HT1080 (cell line): ENCODE results near the gene NF1. TPM values are rescaled to one million over a fixed set of nuclear protein-coding genes. Genes with fewer than 3 reads are reported as not detected.
"Not testable (repeated sequence)": the region's sequence is repeated elsewhere in the genome, so short reads cannot be mapped to it uniquely, and the experiment has no call there.

ENCODE experiments used
- DNase-seq: peaks from one replicate; pipeline ENCODE4 v3.0.0-alpha.2; 2015; ENCODE audit warnings: low read depth
- total RNA-seq: library from RNA; depleted of rRNA; stranded (reverse); fragments of >200 nt; shearing (Covaris generic); gene quantifications from 2 replicates; pipeline ENCODE4 v1.2.3, GENCODE V29; 2014

The NF1 gene
- total RNA-seq, 1 experiment from 2014 or later: 17.5 TPM

- peak; percentile 26 for DNase-seq
These were observed 19.8 kb upstream of the NF1 start for GRCh38 chr17:31074772-31075555.

GRCh38 chr17:31078290-31078689, 16.5 kb upstream of the NF1 start:
- DNase-seq: peak; percentile 49

DNA sequence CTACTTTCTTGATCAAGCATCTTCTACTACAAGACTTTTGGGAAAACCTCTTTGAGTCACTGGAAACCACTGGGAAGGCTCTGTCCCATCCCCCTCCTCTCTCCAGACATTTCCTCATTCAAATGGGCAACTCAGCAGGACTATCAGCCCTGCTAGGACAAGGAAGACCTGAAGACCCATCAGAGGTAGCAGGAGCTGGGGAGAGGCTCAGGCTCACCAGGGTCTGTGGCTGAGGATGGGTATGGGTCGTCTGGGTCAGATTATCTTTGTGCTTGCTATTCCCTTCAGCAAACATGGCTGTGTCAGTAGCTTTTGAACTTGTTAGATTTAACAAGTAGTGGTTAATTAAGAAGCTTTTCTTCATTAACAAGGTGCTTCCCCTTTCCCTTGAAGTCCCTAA, 15.0 kb upstream of the NF1 start:
- no peak for DNase-seq

DNA sequence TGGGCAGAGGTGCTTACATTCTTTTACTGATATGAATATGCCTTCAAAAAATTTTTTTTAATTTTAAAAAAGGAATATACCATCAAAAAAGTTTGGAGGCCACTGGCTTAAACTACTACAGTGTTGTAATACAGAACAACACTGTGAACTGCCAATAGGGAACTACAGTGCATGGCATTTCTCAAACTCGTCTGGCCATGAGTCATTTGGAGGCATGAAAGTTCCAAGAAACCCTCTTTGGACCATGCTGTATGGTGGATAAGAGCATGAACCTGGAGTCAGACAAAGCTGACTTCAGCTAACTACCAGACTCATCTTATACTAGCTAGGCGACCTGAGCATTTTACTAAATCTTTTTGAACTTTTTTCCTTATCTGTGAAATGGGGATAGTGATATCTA, 9.2 kb upstream of the NF1 start:
- DNase-seq: peak; percentile 36

DNA sequence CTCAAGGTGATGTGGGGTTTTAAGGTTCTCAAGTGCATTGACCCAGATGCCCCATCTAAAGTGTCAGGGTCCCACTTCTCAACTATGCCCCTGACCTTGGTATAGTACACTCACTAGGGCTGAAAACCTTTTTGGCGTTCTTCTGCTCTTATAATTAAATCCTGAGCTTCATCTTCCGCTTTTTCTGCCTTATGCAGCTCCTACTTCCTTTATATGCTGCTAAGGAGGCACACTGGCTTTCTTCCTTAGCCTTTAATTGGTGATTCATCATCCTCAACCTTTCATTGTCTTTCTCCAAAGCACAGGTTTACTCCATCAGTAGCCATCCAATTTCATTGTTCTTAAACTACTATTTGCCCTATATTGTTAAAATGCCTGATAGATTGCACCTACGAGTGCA, 5.3 kb upstream of the NF1 start:
- DNase-seq: no peak

DNA sequence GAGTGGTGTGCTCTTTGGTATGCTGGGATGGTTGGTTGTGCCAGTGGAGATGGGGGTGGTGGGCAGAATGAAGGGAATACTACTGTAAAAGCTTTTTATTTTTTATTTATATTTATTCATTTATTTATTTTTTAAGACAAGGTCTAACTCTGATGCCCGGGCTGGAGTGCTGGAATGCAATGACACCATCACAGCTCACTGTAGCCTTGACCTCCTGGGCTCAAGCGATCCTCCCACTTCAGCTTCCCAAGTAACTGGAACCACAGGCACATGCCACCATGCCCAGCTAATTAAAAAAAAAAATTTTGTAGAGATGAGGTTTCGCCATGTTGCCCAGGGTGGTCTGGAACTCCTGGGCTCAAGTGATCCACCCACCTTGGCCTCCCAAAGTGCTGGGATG, 4.1 kb upstream of the NF1 start:
- not testable (repeated sequence) for DNase-seq

DNA sequence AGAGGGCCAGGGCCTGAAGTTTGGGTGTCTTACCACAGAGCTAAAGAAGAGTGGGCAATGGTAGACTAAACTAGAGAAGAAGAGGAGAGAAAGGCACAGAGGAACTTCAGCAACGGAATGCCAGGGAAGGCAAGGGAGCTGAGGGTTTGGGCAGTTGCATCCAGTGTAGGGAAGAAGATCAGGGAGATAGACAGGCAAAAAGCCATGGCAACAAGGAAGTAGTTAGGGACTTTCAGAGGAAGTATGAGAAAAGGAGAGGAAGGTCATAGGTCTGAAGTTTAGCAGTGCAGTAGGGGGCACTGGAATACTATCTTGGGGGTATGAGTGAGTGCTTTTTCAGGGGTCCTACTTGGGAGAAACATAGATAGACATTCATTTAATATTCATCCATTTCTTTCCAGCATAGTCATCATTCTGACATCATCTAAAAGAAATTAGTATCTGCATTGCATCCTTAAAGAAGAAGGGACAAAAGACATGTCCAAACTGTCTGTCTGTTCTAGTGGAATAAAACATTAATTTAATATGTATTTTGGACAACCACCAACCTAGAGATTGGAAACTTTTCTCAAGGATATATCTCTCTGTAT, 2.2 kb upstream of the NF1 start:
- no peak for DNase-seq

DNA sequence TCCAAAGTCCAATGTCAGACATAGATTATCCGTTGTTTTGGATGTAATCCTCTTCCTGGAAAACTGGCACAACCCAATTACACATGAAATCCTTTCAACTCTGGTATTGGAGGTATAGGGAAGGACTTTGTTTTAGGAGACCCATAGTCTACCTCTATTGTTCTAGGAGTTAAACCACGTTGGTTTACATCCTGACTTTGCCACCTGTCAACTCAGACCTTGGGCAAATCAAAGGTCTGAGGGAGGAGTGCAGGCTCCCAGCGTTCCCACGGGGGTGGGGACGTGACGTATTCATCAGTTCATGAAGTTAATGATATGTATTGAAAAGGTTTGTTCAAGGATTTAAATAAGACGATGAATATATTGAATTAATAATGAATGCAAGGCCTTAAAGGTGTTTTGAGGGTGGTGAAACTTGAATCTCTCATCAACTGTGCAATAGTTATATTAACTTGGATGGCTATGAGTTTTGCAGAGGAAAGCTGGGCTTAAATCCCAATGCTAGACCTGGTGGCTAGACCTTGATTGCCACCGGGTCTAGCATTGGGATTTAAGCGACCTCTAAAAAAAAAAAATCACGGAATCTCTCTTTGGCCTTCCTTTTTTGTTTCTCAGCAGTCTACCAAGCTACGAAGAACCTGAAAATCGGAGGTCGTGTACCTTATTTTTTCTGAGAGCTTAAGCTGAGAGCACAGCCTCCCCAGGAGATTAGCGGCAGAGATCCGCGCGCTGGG, 744 bp upstream of the NF1 start:
- no peak for DNase-seq

- DNase-seq: peak; percentile 65
These were observed 694 bp downstream of the NF1 start for GRCh38 chr17:31095236-31096105.

- DNase-seq: no peak
These were observed 1.3 kb downstream of the NF1 start for GRCh38 chr17:31096106-31096436.

DNA sequence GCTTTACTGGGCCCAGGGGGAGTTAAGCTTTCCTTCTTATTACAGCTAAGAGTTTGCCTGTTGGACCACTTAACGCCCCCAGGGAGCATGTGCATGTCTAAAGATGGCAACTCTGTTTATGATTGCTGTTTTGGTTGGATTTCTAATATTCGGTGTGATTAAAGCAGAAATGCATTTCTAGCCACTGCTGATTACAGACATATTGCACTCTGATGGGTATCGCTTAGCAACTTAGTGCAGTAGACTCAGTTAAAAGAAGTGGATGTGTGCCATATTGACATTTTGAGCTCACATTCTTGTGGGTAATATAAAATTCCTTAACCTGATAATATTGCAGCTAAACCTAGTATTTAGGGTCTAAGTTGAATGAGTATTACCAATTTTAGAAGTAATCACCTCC, 4.2 kb downstream of the NF1 start:
- DNase-seq: no peak

DNA sequence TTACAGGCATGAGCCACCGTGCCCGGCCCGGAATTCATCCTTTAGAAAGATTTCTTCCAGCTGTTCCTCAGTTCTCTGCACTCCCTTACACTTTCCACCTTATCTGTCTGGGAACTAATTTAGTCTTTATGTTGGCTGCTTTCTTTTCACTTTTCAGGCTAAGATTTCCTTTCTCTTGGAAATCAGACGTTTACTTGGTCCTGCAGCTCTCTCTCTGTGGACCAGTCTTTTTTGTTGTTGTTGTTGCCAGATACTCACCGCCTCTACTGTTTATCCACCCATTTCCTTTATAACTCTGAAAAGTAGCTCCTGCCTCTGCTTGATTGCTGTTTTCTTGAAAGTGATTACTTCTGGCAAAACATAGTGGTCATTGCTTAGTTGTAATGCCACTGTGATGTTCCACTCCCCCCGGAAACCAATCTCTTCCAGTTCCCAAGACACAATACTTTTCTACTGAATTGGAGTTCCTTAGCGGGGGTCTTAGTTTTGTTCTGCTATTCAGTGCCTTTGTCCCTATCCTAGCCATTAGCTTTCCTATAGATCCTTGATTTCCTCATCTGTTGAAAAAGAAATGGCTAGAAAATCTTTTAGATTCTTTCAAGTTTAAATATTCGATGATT, 6.2 kb downstream of the NF1 start:
- no peak for DNase-seq

- DNase-seq: no peak
These were observed 7.2 kb downstream of the NF1 start for GRCh38 chr17:31101943-31102342.

- no peak for DNase-seq
These were observed 11.2 kb downstream of the NF1 start for GRCh38 chr17:31105991-31106390.

DNA sequence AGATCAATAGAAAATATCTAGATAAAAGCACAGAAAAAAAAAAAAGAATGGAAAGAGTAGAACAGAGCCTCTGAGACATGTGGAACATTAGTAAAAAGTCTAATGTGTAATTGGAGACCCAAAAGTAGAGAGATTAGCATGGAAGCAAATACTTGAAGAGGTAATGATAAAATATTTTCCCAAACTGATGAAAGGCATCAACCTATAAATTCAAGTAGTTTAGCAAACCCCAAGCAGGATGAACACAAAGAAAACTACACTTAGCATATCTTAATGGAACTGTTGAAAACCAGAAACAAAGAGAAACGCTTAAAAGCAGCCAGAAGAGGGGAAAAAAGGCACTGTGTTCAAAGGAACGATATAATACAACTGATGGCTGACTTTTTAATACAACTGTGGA, 16.4 kb downstream of the NF1 start:
- no peak for DNase-seq

DNA sequence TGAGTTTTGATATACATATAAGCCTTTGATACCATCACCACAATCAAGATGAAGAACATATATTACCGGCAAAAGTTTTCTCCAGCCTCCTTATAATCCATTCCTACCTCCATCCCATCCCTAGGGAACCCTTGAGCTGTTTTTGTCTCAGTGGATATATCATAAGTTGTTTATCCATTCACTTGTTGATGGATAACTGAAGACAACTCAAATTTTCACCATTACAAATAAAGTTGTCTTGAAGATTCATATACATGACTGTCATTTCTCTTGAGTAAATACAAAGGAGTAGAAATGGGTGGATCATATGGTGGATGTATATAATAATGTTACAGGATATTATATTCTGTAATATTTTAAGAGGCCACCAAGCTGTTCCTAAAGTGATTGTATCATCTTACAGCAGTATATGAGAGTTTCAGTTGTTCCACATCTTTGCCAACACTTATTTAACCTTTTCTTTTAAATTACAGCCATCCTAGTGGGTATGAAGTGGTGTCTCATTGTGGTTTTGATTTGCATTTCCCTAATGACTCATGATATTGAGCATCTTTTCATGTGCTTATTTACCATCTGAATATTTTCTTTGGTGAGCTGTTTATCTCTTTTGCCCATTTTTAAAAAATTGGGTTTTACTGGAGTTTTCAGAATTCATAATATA, 17.4 kb downstream of the NF1 start:
- peak; percentile 36 for DNase-seq

DNA sequence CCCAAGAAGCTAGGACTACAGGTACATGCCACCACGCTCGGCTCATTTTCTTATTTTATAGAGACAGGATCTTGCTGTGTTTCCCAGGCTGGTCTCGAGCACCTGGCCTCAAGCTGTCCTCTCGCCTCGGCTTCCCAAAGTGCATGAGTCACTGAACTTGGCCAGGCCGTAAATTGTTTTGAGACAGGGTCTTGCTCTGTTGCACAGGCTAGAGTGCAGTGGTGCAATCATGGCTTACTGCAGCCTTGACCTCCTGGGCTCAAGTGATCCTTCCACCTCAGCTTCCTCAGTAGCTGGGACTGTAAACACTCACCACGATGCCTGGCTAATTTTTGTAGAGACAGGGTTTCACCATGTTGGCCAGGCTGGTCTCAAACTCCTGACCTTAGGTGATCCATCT, 18.6 kb downstream of the NF1 start:
- DNase-seq: peak; percentile 47

- DNase-seq: no peak
These were observed 19.2 kb downstream of the NF1 start for GRCh38 chr17:31113939-31114338.

GRCh38 chr17:31114956-31115555, 20.3 kb downstream of the NF1 start:
- DNase-seq: no peak

DNA sequence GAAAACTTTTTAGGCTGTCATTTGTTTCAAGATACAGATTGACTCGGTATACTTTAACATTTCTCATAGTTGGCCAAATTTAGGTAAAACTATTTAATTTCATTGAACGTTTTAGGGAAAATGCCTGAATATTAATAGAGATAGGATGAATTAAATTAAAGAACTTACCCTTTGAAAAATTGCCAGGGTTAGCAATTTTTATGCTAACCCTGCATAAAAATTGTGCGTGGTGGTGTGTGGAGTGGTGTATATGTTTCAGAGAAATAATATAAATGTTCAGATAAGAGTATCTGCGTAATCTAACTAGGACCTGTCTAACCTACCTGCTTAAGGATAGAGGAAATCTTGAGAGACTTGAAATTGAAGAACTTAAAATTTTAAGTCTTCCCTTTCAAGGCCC, 21.4 kb downstream of the NF1 start:
- no peak for DNase-seq
